ENCODE measurements around the gene WDR7. TPM values are rescaled to one million over a fixed set of nuclear protein-coding genes. Genes with fewer than 3 reads are reported as not detected.

The WDR7 gene
- total RNA-seq, 1 experiment from 2014 or later, result 7.3 TPM

DNA sequence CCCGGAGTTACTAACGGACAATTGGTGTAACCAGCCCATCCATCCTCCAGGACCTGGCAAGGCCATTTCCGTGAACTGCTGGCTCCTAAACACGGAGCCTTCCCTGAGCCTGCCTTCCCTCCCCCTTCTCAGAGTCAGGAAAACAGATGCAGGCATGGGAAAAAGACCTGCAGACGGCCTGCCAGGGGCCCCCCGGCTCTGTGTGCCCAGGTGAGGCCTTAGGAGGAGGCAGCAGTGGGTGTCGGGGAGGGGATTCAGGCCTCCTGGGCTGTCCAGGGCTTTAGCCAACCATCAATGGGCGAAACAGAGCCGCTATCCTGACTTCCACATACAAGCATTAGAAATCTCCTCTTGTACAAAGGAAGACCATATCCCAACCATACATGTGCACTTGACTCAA, 427.5 kb downstream of the WDR7 start:
- no peak for DNase-seq (ENCODE audit: low spot score)

DNA sequence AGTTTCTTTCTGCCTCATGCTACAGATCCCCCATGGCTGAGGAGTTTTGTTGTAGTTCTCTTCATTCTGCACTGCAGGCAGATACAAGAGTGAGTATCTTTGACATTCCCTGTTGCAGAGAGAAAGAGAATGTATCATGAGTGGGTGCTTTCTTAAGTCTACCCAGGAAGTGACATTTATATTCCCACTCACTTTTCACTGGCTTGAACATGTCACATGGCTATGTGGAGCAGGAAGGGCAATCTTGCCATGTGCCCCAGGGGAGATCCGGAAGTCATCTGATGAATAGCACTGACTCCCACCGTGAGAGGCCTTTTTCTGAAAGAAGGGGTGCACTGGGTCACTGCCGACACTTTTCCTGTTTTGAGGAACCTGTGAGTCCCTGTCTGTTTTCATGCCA, 429.3 kb downstream of the WDR7 start:
- DNase-seq (ENCODE audit: low spot score), result no peak

DNA sequence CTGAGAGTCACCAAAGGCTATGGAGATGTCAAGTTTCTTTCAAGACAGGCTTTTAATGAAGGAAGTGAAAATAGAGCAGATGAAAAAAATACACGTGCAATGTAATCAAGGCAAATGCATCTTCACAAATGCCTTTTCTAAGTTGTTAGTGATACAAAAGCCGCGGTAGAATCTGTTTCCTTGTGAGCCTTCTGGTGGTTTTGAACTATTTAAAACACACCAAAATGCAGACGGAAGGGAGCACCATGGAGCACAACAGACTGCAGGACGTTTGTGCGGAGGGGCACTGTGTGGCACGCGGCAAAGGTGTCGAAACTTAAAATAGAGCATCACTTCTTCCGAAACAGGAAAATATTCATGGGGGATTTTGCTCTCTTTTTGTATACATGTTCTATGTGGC, 430.7 kb downstream of the WDR7 start:
- DNase-seq (ENCODE audit: low spot score), result no peak

DNA sequence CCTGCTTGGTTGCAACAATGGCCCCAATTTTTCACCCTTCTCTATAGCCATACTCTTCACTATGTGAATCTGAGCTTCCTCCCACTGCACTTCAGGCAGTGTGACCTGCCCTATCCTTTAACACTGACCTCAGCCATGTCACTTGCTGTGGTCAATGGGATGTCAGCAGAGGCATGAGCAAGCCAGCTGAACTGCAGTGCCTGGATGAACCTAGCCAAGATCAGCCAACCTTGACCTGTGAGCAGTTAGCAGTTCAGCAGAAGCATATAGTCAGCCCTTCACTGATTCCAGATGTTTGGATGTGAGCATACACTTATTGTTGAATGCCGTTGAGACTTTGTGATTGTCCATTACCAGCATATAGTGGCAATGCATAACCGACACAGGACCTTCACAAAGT, 432.3 kb downstream of the WDR7 start:
- DNase-seq (ENCODE audit: low spot score), result no peak

DNA sequence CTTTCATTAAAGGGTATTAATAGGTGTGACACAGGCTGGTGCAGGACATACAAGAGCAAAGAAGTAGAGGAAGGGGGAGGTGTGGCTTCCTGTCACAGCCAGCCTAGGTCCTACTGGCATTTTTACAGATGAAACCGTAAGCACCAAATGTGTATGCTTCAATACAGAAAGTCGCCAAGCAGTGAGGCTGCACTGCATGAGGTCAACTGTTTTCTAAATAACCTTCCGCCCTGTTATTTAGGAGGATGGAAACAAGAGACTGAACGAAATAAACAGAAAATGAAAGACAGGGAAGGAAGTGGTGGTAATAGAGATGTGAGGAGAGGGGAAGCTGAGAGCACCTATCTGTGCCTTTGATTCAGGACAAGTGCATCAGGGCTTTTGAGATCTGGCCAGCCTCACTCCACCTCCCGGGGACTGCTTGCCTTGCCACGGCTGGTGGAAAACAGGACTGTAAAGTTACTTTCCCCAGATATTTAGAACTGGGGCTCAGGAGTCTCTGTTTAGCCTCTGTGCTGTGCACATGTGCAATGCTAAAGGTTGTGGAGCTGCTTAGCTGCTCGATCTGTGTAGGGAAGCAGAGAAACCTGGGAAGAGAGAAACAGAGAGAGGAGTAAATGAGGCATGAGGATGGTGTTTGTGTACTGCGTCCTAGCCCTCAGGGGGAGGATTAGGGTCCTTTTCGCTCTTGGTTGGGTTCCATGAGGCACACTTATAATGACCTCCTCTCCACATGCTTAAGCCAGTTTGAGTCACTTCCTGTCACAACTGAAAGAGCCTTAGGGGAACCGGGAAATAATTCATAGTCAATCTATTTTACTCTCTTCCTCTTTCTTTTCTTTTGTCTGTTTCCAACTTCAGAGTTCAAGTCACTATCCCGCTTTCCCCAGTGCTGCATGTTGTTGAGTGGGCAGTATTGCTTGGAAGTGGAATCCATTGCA, 433.4 kb downstream of the WDR7 start:
- peak; percentile 30 for DNase-seq (ENCODE audit: low spot score)

DNA sequence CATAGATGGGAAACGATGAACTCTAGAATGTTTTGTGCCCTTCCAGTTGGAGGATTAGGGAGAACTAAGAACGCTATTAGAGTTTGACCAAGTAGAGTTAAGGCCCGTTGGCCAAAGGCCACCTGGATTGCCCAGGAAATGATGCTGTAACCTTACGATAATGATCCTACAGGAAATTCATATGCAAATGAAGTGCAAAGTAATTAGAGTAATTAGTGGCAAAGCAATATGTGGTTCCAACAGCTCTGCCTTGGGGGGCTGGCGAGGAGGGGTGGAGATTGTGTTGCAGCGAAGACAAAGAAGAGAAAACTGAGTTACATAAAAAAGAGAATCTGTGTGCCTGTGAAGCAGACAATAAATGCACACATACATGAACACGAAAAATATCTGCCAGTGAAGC, 434.2 kb downstream of the WDR7 start:
- DNase-seq (ENCODE audit: low spot score), result no peak

DNA sequence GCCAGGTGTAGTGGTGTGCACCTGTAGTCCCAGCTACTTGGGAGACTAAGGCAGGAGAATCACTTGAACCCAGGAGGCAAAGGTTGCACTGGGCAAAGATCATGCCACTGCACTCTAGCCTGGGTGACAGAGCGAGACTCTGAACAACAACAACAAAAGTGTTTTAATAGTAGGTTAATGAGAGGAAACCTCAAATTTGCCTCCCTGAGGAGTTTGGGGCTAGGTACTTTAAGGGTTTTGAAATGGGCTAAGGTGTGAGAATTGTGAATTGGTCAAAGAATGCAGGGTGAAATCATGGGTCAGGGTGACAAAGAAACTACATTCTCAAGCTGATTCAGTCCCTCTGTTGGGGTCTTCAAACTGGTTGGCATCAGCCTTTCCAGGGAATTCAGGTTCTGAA, 435.0 kb downstream of the WDR7 start:
- no peak for DNase-seq (ENCODE audit: low spot score)

Other genes with a start within 250 kb of the WDR7 start
- 81.4 TPM in 2 replicates for gene TXNL1, start 12.8 kb upstream of the WDR7 start, total RNA-seq (2014; rRNA removed; shearing (Covaris generic))